ENCODE results near the gene ZNF239.
"Not testable (repeated sequence)": the region's sequence is repeated elsewhere in the genome, so short reads cannot be mapped to it uniquely, and the experiment has no call there.

Gene ZNF239

GRCh38 chr10:43569681-43570080, 4.7 kb downstream of the ZNF239 start:
- TF ChIP-seq CTCF (IDR thresholded peaks at IDR 0.05; ENCODE audit: control extremely low read depth, extremely low read depth, low read depth, missing control alignments): no peak
- POLR2A ChIA-PET: no interaction called here
- CTCF ChIA-PET: no interaction called here
- no peak for DNase-seq (ENCODE audit: extremely low spot score)

GRCh38 chr10:43557214-43557613, 17.2 kb downstream of the ZNF239 start:
- no peak for TF ChIP-seq CTCF (IDR thresholded peaks at IDR 0.05; ENCODE audit: control extremely low read depth, extremely low read depth, low read depth, missing control alignments)
- DNase-seq (ENCODE audit: extremely low spot score): no peak
- CTCF ChIA-PET: no interaction called here
- POLR2A ChIA-PET: no interaction called here

GRCh38 chr10:43543746-43544145, 30.7 kb downstream of the ZNF239 start:
- POLR2A ChIA-PET; DNase-seq (ENCODE audit: extremely low spot score); CTCF ChIA-PET: not testable (repeated sequence)

DNA sequence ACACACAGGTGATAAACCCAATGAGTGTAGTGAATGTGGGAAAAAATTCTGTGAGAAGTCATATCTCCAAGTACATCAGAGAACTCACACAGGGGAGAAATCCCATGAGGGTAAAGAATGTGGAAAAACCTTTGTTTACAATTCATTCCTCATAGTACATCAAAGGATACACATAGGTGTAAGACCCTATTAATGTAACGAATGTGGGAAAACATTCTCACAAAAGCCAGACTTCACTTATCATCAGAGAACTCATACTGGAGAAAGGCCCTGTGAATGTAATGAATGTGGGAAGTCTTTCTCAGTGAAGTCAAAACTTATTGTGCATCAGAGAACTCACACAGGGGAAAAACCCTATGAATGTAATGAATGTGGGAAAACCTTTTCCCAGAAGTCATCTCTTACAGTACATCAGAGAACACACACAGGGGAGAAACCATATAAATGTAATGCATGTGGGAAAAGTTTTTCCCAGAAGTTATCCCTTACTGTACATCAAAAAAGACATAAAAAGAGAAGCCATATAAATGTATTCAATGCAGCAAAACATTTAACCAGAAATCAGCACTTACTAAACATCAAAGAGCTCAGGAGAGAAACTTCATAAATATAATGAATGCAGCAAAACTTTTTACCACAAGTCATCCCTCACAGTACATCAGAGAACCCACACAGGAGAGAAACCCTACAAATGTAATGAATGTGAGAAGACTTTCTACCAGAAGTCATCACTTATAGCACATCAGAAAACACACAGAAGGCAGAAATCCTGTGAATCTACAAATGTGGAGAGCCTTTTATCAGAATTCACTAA, 49.8 kb downstream of the ZNF239 start:
- ChIA-PET CTCF (no interaction called here), POLR2A (no interaction called here)
- no peak for TF ChIP-seq CTCF (IDR thresholded peaks at IDR 0.05; ENCODE audit: control extremely low read depth, extremely low read depth, low read depth, missing control alignments)
- DNase-seq (ENCODE audit: extremely low spot score): no peak

Data from GM10248 (cell line).